WTC11 (cell line): ENCODE data around the gene STT3A. TPM values are rescaled to one million over a fixed set of nuclear protein-coding genes. Genes with fewer than 3 reads are reported as not detected.

Experiments
- ATAC-seq: fragments of 200-7000 bp; cut with Tn5 transposase; 2 replicates; pipeline ENCODE4 v1.10.0; 2021; ENCODE audit warnings: mild to moderate bottlenecking, moderate library complexity
- CTCF ChIA-PET: fragments of 300-600 bp; sonication (Branson Sonifier 250); formaldehyde crosslinking; loops from one replicate; lab custom pipeline; 2021; ENCODE audit warnings: antibody characterized with exemption; lab: Charles Lee
- POLR2A ChIA-PET: fragments of 350-600 bp; sonication (Branson Sonifier 250); formaldehyde crosslinking; loops from one replicate; lab custom pipeline; 2021; ENCODE audit warnings: antibody characterized with exemption; lab: Charles Lee
- DNase-seq: peaks from one replicate; pipeline ENCODE4 v3.0.0; 2021; ENCODE audit warnings: low spot score
- H3K27ac Mint-ChIP-seq: 2 replicates; pipeline ENCODE4 v1.8.0; 2021; ENCODE audit warnings: mixed read lengths
- H3K27me3 Mint-ChIP-seq: 2 replicates; pipeline ENCODE4 v1.8.0; 2021; ENCODE audit warnings: low read depth, mild to moderate bottlenecking, moderate library complexity, mixed read lengths
- H3K36me3 Mint-ChIP-seq: 2 replicates; pipeline ENCODE4 v1.8.0; 2021; ENCODE audit warnings: mixed read lengths
- H3K4me1 Mint-ChIP-seq: 2 replicates; pipeline ENCODE4 v1.8.0; 2022; ENCODE audit warnings: mixed read lengths
- H3K4me3 Mint-ChIP-seq: 2 replicates; pipeline ENCODE4 v1.8.0; 2021; ENCODE audit warnings: mild to moderate bottlenecking, moderate library complexity, mixed read lengths
- H3K9me3 Mint-ChIP-seq: 2 replicates; pipeline ENCODE4 v1.8.0; 2021; ENCODE audit warnings: mixed read lengths
- FOXJ3 ChIP-seq: sonication (generic); formaldehyde crosslinking; IDR thresholded peaks from 2 replicates; pipeline ENCODE4 v1.9.0; 2021; ENCODE audit warnings: missing genetic modification reagents, mild to moderate bottlenecking, borderline replicate concordance
- GRHL2 ChIP-seq: fragments of 250-450 bp; sonication (Bioruptor Pico); IDR thresholded peaks from 2 replicates; pipeline ENCODE4 v1.8.0; 2022; ENCODE audit warnings: mild to moderate bottlenecking, moderate library complexity; ENCODE audit not compliant: insufficient replicate concordance, severe bottlenecking
- GTF2I ChIP-seq: fragments of 250-450 bp; sonication (Bioruptor Pico); conservative IDR thresholded peaks from 2 replicates; pipeline ENCODE4 v1.4.0; 2021; ENCODE audit warnings: mild to moderate bottlenecking
- IRF2 ChIP-seq: sonication (generic); formaldehyde crosslinking; IDR thresholded peaks from 2 replicates; pipeline ENCODE4 v1.8.0; 2022; ENCODE audit warnings: low read depth, missing genetic modification reagents, borderline replicate concordance
- JAZF1 ChIP-seq: fragments of 250-450 bp; sonication (Bioruptor Pico); IDR thresholded peaks from 2 replicates; pipeline ENCODE4 v1.9.0; 2021; ENCODE audit warnings: moderate library complexity, mild to moderate bottlenecking, inconsistent platforms
- KAT7 ChIP-seq: sonication (generic); formaldehyde crosslinking; IDR thresholded peaks from 2 replicates; pipeline ENCODE4 v1.8.1; 2023; ENCODE audit warnings: missing genetic modification reagents, mild to moderate bottlenecking, borderline replicate concordance
- NFE2L1 ChIP-seq: sonication (generic); formaldehyde crosslinking; IDR thresholded peaks from 2 replicates; pipeline ENCODE4 v1.8.1; 2023; ENCODE audit warnings: missing genetic modification reagents
- NFYB ChIP-seq: sonication (generic); formaldehyde crosslinking; conservative IDR thresholded peaks from 2 replicates; pipeline ENCODE4 v1.8.0; 2022; ENCODE audit warnings: low read depth, missing genetic modification reagents
- OVOL2 ChIP-seq: fragments of 250-450 bp; sonication (Bioruptor Pico); IDR thresholded peaks from 2 replicates; pipeline ENCODE4 v1.9.0; 2021; ENCODE audit warnings: mild to moderate bottlenecking, borderline replicate concordance
- SMAD4 ChIP-seq: sonication (generic); formaldehyde crosslinking; IDR thresholded peaks from 2 replicates; pipeline ENCODE4 v1.8.0; 2022; ENCODE audit warnings: mild to moderate bottlenecking, missing genetic modification reagents
- TEAD1 ChIP-seq: sonication (generic); formaldehyde crosslinking; IDR thresholded peaks from 2 replicates; pipeline ENCODE4 v1.8.0; 2022; ENCODE audit warnings: mild to moderate bottlenecking, missing genetic modification reagents
- TEAD4 ChIP-seq: sonication (generic); formaldehyde crosslinking; IDR thresholded peaks from 2 replicates; pipeline ENCODE4 v1.8.0; 2022; ENCODE audit warnings: mild to moderate bottlenecking, missing genetic modification reagents
- ZNF121 ChIP-seq: sonication (generic); formaldehyde crosslinking; IDR thresholded peaks from 2 replicates; pipeline ENCODE4 v1.8.0; 2023; ENCODE audit warnings: missing genetic modification reagents
- ZNF138 ChIP-seq: sonication (generic); formaldehyde crosslinking; conservative IDR thresholded peaks from 2 replicates; pipeline ENCODE4 v1.8.1; 2022; ENCODE audit warnings: mild to moderate bottlenecking, moderate library complexity, missing genetic modification reagents
- ZNF263 ChIP-seq: sonication (generic); formaldehyde crosslinking; IDR thresholded peaks from 2 replicates; pipeline ENCODE4 v1.8.1; 2022; ENCODE audit warnings: low read depth, mild to moderate bottlenecking, moderate library complexity, missing genetic modification reagents
- ZNF671 ChIP-seq: fragments of 250-450 bp; sonication (Bioruptor Pico); IDR thresholded peaks from 2 replicates; pipeline ENCODE4 v1.8.0; 2021; ENCODE audit warnings: mild to moderate bottlenecking
- total RNA-seq: library from RNA; stranded (reverse); gene quantifications from 3 replicates; pipeline ENCODE4 v1.2.3, GENCODE V29; 2021
- TF ChIP-seq, protein P1 (sequence below): fragments of 250-450 bp; sonication (Bioruptor Pico); IDR thresholded peaks from 2 replicates; pipeline ENCODE4 v2.1.2; 2022; ENCODE audit warnings: mild to moderate bottlenecking, moderate library complexity
- TF ChIP-seq, protein P2 (sequence below): sonication (generic); formaldehyde crosslinking; IDR thresholded peaks from 2 replicates; pipeline ENCODE4 v1.8.0; 2023; ENCODE audit warnings: missing genetic modification reagents
- TF ChIP-seq, protein P3 (sequence below): sonication (generic); formaldehyde crosslinking; IDR thresholded peaks from 2 replicates; pipeline ENCODE4 v1.8.1; 2022; ENCODE audit warnings: mild to moderate bottlenecking, missing genetic modification reagents, moderate library complexity, borderline replicate concordance
- TF ChIP-seq, protein P4 (sequence below): sonication (generic); formaldehyde crosslinking; IDR thresholded peaks from 2 replicates; pipeline ENCODE4 v1.8.1; 2023; ENCODE audit warnings: mild to moderate bottlenecking, moderate library complexity, missing genetic modification reagents

The STT3A gene
- total RNA-seq, 1 experiment from 2014 or later = 144 TPM

DNA sequence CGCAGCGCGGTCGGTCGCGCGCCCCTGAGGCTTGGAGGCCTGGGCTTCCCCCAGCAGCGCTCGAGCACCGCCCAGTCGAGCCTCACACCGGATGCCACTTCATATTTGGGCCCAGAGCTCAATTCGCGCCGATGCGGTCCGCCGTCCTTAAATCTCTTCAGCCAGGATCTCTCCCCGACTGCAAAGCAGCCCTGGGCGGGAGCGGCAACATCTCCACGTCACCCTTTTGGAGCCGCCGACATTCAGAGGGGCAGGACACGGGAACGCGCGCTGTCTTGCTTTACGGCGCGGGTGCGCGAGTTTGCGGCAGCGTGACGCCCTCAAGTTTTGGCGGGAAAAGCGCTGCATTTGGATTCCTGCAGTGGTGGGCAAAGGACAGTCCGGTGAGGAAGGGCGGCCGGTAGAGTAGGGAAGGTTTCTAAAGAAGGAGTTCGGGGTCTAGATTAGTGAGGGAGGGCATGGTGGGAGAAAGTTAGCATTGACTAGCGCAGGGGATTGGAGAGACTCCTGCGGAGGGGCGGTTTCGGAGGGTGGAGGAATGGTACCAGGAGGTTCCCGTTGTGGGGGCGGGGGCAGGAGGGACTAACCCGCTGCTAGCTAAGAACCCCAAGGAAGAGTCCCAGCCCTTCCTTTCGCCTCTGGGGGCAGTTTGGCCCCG, 33.1 kb downstream of the STT3A start (continued):
- TF ChIP-seq GRHL2 (CRISPR knock-in tag) (no peak), JAZF1 (CRISPR knock-in tag) (peak; percentile 17; the same call in 1 of the 2 replicates), NFYB (CRISPR knock-in tag) (peak; percentile 40; the same call in 1 of the 2 replicates), SMAD4 (CRISPR knock-in tag) (peak; percentile 36; the same call in 1 of the 2 replicates), OVOL2 (no peak), ZNF138 (peak; percentile 88; the same call in 1 of the 2 replicates), TEAD4 (CRISPR knock-in tag) (no peak; the same call in 1 of the 2 replicates), KAT7 (CRISPR knock-in tag) (no peak), TEAD1 (CRISPR knock-in tag) (peak; percentile 99), FOXJ3 (no peak), ZNF121 (CRISPR knock-in tag) (no peak), IRF2 (peak; percentile 87), NFE2L1 (CRISPR knock-in tag) (peak; percentile 98), GTF2I (CRISPR knock-in tag) (no peak)
- TF ChIP-seq, protein P1, sequence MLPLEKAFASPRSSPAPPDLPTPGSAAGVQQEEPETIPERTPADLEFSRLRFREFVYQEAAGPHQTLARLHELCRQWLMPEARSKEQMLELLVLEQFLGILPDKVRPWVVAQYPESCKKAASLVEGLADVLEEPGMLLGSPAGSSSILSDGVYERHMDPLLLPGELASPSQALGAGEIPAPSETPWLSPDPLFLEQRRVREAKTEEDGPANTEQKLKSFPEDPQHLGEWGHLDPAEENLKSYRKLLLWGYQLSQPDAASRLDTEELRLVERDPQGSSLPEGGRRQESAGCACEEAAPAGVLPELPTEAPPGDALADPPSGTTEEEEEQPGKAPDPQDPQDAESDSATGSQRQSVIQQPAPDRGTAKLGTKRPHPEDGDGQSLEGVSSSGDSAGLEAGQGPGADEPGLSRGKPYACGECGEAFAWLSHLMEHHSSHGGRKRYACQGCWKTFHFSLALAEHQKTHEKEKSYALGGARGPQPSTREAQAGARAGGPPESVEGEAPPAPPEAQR = no peak
- TF ChIP-seq, protein P2, sequence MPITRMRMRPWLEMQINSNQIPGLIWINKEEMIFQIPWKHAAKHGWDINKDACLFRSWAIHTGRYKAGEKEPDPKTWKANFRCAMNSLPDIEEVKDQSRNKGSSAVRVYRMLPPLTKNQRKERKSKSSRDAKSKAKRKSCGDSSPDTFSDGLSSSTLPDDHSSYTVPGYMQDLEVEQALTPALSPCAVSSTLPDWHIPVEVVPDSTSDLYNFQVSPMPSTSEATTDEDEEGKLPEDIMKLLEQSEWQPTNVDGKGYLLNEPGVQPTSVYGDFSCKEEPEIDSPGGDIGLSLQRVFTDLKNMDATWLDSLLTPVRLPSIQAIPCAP (CRISPR knock-in tag) = 0 out of 2 replicates have a peak, but pooled peaks have one; percentile 32
- TF ChIP-seq, protein P3, sequence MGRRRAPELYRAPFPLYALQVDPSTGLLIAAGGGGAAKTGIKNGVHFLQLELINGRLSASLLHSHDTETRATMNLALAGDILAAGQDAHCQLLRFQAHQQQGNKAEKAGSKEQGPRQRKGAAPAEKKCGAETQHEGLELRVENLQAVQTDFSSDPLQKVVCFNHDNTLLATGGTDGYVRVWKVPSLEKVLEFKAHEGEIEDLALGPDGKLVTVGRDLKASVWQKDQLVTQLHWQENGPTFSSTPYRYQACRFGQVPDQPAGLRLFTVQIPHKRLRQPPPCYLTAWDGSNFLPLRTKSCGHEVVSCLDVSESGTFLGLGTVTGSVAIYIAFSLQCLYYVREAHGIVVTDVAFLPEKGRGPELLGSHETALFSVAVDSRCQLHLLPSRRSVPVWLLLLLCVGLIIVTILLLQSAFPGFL = 0 out of 2 replicates have a peak, but pooled peaks have one; percentile 31

DNA sequence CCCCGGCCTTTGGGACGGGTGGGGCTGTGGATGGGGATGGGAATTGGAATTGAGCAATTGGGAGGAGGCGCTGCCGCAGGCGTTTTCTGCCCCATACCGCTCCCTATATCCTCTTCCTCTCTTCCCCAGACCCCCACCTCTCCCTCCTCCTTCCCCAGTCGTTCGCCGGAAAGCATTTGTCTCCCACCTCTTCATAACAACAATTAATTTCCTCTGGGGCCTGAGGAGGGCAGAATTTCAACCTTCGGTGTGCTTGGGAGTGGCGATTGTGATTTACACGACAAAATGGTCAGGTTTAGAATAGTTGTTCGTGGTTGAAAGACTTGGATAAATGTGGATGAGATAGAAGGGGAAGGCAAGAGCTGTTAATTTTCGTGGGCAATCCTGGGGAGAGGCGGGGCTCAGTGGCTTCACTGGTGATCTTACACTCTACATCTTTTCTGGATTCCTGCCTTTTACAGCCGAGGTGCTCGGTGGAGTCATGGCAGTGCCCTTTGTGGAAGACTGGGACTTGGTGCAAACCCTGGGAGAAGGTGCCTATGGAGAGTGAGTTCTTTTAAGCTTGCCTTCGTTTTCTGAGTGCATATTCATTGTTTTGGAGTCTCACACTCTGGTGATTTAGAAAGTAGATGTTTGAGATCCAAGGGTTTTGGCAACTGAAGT, 33.8 kb downstream of the STT3A start:
- Mint-ChIP-seq H3K36me3 (peaks cover 31% of the 10 kb centered on the region), H3K4me3 (peak overlapping the region; percentile 88), H3K27ac (peak overlapping the region; percentile 97), H3K27me3 (no peaks in the 10 kb centered on the region), H3K9me3 (no peaks in the 10 kb centered on the region), H3K4me1 (peaks cover 13% of the 10 kb centered on the region)
- ChIA-PET CTCF (interaction anchor here (0.6 to 1.6 kb wide), 8 partner anchors 9 to 277 kb away, joined by 3 to 4 read pairs (median 3); partner anchors contain the start of gene PUS3), POLR2A (interaction anchor here (0.5 to 2.1 kb wide), 2 partner anchors 34 to 57 kb away, joined by 3 to 9 read pairs; partner anchors contain the start of genes EI24 and STT3A)
- peak; percentile 5 for ATAC-seq
- peak; percentile 85 for DNase-seq
- TF ChIP-seq ZNF138 = no peak
- TF ChIP-seq, protein P4, sequence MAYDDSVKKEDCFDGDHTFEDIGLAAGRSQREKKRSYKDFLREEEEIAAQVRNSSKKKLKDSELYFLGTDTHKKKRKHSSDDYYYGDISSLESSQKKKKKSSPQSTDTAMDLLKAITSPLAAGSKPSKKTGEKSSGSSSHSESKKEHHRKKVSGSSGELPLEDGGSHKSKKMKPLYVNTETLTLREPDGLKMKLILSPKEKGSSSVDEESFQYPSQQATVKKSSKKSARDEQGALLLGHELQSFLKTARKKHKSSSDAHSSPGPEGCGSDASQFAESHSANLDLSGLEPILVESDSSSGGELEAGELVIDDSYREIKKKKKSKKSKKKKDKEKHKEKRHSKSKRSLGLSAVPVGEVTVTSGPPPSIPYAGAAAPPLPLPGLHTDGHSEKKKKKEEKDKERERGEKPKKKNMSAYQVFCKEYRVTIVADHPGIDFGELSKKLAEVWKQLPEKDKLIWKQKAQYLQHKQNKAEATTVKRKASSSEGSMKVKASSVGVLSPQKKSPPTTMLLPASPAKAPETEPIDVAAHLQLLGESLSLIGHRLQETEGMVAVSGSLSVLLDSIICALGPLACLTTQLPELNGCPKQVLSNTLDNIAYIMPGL (CRISPR knock-in tag) = 0 out of 2 replicates have a peak, but pooled peaks have one; percentile 6
- peak; percentile 14; the same call in 1 of the 2 replicates for TF ChIP-seq ZNF671 (CRISPR knock-in tag)
- TF ChIP-seq ZNF263 = no peak
